HepG2 (cell line): Measurements from ENCODE around the gene KIAA1191. TPM values are rescaled to one million over a fixed set of nuclear protein-coding genes. Genes with fewer than 3 reads are reported as not detected.

Experiments used
- CC2D1A ChIP-seq: sonication (generic); formaldehyde crosslinking; IDR thresholded peaks from 2 replicates; pipeline ENCODE4 v1.8.1; 2023; ENCODE audit warnings: mild to moderate bottlenecking, missing genetic modification reagents
- EEA1 ChIP-seq: sonication (generic); formaldehyde crosslinking; IDR thresholded peaks from 2 replicates; pipeline ENCODE4 v1.5.1; 2020; ENCODE audit warnings: mild to moderate bottlenecking, missing genetic modification reagents, borderline replicate concordance
- FOXA1 ChIP-seq, 2 experiments: fragments of 450-650 bp in 1 of 2; sonication (generic) in 1 of 2; formaldehyde crosslinking in 1 of 2; IDR thresholded peaks; 2 replicates each; pipeline versions ENCODE4 v1.4.0 to v1.6.1; 2016 to 2020; ENCODE audit warnings: missing genetic modification reagents in 1 of 2
- MED1 ChIP-seq: sonication (generic); formaldehyde crosslinking; IDR thresholded peaks from 2 replicates; pipeline ENCODE4 v1.4.0; 2020; ENCODE audit warnings: missing genetic modification reagents
- NCOR1 ChIP-seq: fragments of 200-600 bp; sonication (generic); IDR thresholded peaks from 2 replicates; pipeline ENCODE4 v1.7.0; 2017; ENCODE audit warnings: antibody characterized with exemption, low read length, borderline replicate concordance
- PAF1 ChIP-seq: IDR thresholded peaks from 2 replicates; pipeline ENCODE4 v1.6.1; 2016; ENCODE audit warnings: missing genetic modification reagents, missing compliant biosample characterization
- PAX8 ChIP-seq: sonication (generic); formaldehyde crosslinking; IDR thresholded peaks from 2 replicates; pipeline ENCODE4 v1.8.0; 2022; ENCODE audit warnings: mild to moderate bottlenecking, missing genetic modification reagents, borderline replicate concordance
- SAP130 ChIP-seq: IDR thresholded peaks from 2 replicates; pipeline ENCODE4 v1.6.1; 2016; ENCODE audit warnings: low read depth
- STAG1 ChIP-seq: sonication (generic); formaldehyde crosslinking; IDR thresholded peaks from 2 replicates; pipeline ENCODE4 v1.4.0; 2020; ENCODE audit warnings: missing genetic modification reagents
- ZFP36L2 ChIP-seq: sonication (generic); formaldehyde crosslinking; IDR thresholded peaks from 2 replicates; pipeline ENCODE4 v1.4.0; 2020; ENCODE audit warnings: missing genetic modification reagents
- ZKSCAN1 ChIP-seq: fragments of 150-350 bp; IDR thresholded peaks from 2 replicates; pipeline ENCODE4 v1.6.1; 2014; ENCODE audit warnings: low read length
- ZNF160 ChIP-seq: sonication (generic); formaldehyde crosslinking; IDR thresholded peaks from 2 replicates; pipeline ENCODE4 v1.8.0; 2022; ENCODE audit warnings: mild to moderate bottlenecking, inconsistent platforms, missing genetic modification reagents
- ZNF331 ChIP-seq: sonication (generic); formaldehyde crosslinking; IDR thresholded peaks from 2 replicates; pipeline ENCODE4 v1.4.0; 2020; ENCODE audit warnings: missing genetic modification reagents
- ZNF431 ChIP-seq: sonication (generic); formaldehyde crosslinking; IDR thresholded peaks from 2 replicates; pipeline ENCODE4 v1.9.0; 2022; ENCODE audit warnings: missing genetic modification reagents, low read depth, mild to moderate bottlenecking, borderline replicate concordance
- ZNF549 ChIP-seq: sonication (generic); formaldehyde crosslinking; IDR thresholded peaks from 2 replicates; pipeline ENCODE4 v1.5.0; 2020; ENCODE audit warnings: missing genetic modification reagents
- ZNF839 ChIP-seq: sonication (generic); formaldehyde crosslinking; IDR thresholded peaks from 2 replicates; pipeline ENCODE4 v1.4.0; 2020; ENCODE audit warnings: missing genetic modification reagents, mild to moderate bottlenecking, borderline replicate concordance
- polyA plus RNA-seq, 8 experiments: library from polyadenylated mRNA; depleted of rRNA in 3 of 8; stranded (reverse) in 7 of 8; unstranded in 1 of 8; fragments of >200 nt; fragmentation: Illumina TruSeq in 4 of 8; extraction: Trizol in 4 of 8; gene quantifications; 2 replicates each; pipeline versions ENCODE4 v1.2.1 to v1.2.3, GENCODE V29; 2011 to 2016; ENCODE audit warnings: low read depth in 4 of 8, missing spikeins in 1 of 8, mixed read lengths in 1 of 8; ENCODE audit not compliant: insufficient read depth in 1 of 8
- total RNA-seq, 5 experiments: library from RNA; depleted of rRNA; stranded (reverse); fragments of >200 nt; fragmentation: Illumina TruSeq; extraction: Trizol; gene quantifications; 2 replicates each; pipeline ENCODE4 v1.2.3, GENCODE V29; 2016; ENCODE audit warnings: low read depth in 1 of 5
- TF ChIP-seq, protein P1 (sequence below): fragments of 450-650 bp; IDR thresholded peaks from 2 replicates; pipeline ENCODE4 v1.6.1; 2016
- TF ChIP-seq, protein P2 (sequence below): sonication (generic); formaldehyde crosslinking; IDR thresholded peaks from 2 replicates; pipeline ENCODE4 v1.4.0; 2020; ENCODE audit warnings: missing genetic modification reagents
- TF ChIP-seq, protein P3 (sequence below): IDR thresholded peaks from 2 replicates; pipeline ENCODE4 v1.6.1; 2018; ENCODE audit warnings: missing genetic modification reagents, mild to moderate bottlenecking, missing compliant biosample characterization
- TF ChIP-seq, protein P4 (sequence below): sonication (generic); formaldehyde crosslinking; IDR thresholded peaks from 2 replicates; pipeline ENCODE4 v1.5.1; 2020; ENCODE audit warnings: mild to moderate bottlenecking, moderate library complexity, missing genetic modification reagents

KIAA1191 gene
- total and polyA plus RNA-seq, 2 of the 13 experiments (the other 11 are each of a cell fraction or from before 2014, with no cell fraction given), result 63.6 to 103 TPM

DNA sequence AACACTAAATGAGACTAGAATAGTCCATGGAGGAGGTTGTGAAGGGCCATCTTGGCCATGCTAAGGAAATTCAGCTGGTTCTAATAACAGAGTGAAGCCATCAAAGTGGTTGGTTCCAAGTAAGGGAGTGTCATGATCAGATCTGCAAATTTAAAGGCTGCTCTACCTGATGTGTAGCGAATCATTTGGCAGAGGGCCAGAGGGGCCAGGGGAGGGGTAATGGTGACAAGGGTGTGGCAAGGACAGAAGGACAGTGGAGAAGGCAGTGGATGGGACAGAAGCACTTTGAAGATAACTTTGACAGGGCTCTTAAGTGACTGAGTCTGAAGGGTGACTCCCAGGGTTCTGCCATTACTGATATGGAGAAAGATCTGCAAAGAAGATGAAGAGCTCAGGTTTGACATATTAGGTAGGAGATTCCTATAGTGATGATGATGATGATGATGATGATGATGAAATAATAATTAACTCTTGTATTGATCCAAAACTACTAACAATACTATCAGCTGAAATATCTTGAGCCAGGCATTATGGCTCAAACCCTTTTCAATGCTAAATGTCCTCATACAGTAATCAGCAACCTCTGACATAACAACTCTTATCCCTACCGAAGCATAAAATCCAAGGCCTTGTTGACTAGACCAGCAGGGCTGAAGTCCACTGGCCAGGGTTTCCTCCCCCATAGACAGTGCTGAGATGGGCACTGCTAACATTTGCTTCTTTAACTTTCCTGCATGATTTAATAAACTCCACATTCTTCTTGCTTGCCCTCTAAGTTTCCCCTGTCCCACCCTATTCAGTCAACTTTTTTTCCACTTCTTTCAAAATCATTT lies 20.0 kb downstream of the KIAA1191 start (continued):
- TF ChIP-seq CC2D1A, result no peak
- peak; percentile 49 for TF ChIP-seq MED1 (CRISPR knock-in tag)
- no peak for TF ChIP-seq ZFP36L2 (CRISPR knock-in tag)
- TF ChIP-seq PAX8, result no peak
- TF ChIP-seq PAF1 (CRISPR knock-in tag), result no peak
- no peak for TF ChIP-seq EEA1
- TF ChIP-seq ZNF331, result 0 out of 2 replicates have a peak, but pooled peaks have one; percentile 16
- no peak for TF ChIP-seq ZKSCAN1
- no peak for TF ChIP-seq NCOR1
- no peak for TF ChIP-seq ZNF160 (CRISPR knock-in tag)
- no peak for TF ChIP-seq FOXA1 (IDR thresholded peaks at IDR 0.05)
- TF ChIP-seq FOXA1 (CRISPR knock-in tag; IDR thresholded peaks at IDR 0.05), result peak; percentile 66
- TF ChIP-seq SAP130 (CRISPR knock-in tag), result peak; percentile 49; the same call in 1 of the 2 replicates
- TF ChIP-seq, protein P1, sequence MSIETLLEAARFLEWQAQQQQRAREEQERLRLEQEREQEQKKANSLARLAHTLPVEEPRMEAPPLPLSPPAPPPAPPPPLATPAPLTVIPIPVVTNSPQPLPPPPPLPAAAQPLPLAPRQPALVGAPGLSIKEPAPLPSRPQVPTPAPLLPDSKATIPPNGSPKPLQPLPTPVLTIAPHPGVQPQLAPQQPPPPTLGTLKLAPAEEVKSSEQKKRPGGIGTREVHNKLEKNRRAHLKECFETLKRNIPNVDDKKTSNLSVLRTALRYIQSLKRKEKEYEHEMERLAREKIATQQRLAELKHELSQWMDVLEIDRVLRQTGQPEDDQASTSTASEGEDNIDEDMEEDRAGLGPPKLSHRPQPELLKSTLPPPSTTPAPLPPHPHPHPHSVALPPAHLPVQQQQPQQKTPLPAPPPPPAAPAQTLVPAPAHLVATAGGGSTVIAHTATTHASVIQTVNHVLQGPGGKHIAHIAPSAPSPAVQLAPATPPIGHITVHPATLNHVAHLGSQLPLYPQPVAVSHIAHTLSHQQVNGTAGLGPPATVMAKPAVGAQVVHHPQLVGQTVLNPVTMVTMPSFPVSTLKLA, result no peak
- TF ChIP-seq, protein P2, sequence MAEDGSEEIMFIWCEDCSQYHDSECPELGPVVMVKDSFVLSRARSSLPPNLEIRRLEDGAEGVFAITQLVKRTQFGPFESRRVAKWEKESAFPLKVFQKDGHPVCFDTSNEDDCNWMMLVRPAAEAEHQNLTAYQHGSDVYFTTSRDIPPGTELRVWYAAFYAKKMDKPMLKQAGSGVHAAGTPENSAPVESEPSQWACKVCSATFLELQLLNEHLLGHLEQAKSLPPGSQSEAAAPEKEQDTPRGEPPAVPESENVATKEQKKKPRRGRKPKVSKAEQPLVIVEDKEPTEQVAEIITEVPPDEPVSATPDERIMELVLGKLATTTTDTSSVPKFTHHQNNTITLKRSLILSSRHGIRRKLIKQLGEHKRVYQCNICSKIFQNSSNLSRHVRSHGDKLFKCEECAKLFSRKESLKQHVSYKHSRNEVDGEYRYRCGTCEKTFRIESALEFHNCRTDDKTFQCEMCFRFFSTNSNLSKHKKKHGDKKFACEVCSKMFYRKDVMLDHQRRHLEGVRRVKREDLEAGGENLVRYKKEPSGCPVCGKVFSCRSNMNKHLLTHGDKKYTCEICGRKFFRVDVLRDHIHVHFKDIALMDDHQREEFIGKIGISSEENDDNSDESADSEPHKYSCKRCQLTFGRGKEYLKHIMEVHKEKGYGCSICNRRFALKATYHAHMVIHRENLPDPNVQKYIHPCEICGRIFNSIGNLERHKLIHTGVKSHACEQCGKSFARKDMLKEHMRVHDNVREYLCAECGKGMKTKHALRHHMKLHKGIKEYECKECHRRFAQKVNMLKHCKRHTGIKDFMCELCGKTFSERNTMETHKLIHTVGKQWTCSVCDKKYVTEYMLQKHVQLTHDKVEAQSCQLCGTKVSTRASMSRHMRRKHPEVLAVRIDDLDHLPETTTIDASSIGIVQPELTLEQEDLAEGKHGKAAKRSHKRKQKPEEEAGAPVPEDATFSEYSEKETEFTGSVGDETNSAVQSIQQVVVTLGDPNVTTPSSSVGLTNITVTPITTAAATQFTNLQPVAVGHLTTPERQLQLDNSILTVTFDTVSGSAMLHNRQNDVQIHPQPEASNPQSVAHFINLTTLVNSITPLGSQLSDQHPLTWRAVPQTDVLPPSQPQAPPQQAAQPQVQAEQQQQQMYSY, result no peak
- TF ChIP-seq ZNF839 (CRISPR knock-in tag), result no peak
- TF ChIP-seq ZNF431 (CRISPR knock-in tag), result no peak
- TF ChIP-seq STAG1 (CRISPR knock-in tag), result no peak
- TF ChIP-seq ZNF549, result no peak
- TF ChIP-seq, protein P3, sequence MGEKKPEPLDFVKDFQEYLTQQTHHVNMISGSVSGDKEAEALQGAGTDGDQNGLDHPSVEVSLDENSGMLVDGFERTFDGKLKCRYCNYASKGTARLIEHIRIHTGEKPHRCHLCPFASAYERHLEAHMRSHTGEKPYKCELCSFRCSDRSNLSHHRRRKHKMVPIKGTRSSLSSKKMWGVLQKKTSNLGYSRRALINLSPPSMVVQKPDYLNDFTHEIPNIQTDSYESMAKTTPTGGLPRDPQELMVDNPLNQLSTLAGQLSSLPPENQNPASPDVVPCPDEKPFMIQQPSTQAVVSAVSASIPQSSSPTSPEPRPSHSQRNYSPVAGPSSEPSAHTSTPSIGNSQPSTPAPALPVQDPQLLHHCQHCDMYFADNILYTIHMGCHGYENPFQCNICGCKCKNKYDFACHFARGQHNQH (CRISPR knock-in tag), result no peak
- TF ChIP-seq, protein P4, sequence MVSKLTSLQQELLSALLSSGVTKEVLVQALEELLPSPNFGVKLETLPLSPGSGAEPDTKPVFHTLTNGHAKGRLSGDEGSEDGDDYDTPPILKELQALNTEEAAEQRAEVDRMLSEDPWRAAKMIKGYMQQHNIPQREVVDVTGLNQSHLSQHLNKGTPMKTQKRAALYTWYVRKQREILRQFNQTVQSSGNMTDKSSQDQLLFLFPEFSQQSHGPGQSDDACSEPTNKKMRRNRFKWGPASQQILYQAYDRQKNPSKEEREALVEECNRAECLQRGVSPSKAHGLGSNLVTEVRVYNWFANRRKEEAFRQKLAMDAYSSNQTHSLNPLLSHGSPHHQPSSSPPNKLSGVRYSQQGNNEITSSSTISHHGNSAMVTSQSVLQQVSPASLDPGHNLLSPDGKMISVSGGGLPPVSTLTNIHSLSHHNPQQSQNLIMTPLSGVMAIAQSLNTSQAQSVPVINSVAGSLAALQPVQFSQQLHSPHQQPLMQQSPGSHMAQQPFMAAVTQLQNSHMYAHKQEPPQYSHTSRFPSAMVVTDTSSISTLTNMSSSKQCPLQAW (CRISPR knock-in tag), result no peak
